WTC11 (cell line): Measurements from ENCODE around the gene ARMC6.

ENCODE experiments used
- ATF1 ChIP-seq: sonication (generic); formaldehyde crosslinking; IDR thresholded peaks from 2 replicates; pipeline ENCODE4 v1.8.1; 2023; ENCODE audit warnings: mild to moderate bottlenecking, moderate library complexity, missing genetic modification reagents
- FOXJ3 ChIP-seq: sonication (generic); formaldehyde crosslinking; IDR thresholded peaks from 2 replicates; pipeline ENCODE4 v1.9.0; 2021; ENCODE audit warnings: missing genetic modification reagents, mild to moderate bottlenecking, borderline replicate concordance
- FOXK1 ChIP-seq: sonication (generic); formaldehyde crosslinking; IDR thresholded peaks from 2 replicates; pipeline ENCODE4 v1.8.0; 2022; ENCODE audit warnings: mild to moderate bottlenecking, moderate library complexity, missing genetic modification reagents
- HMGA2 ChIP-seq: fragments of 250-450 bp; sonication (Bioruptor Pico); IDR thresholded peaks from 2 replicates; pipeline ENCODE4 v1.4.0; 2021; ENCODE audit warnings: mild to moderate bottlenecking, moderate library complexity
- MYBL2 ChIP-seq: sonication (generic); formaldehyde crosslinking; IDR thresholded peaks from 2 replicates; pipeline ENCODE4 v1.8.1; 2023; ENCODE audit warnings: mild to moderate bottlenecking, moderate library complexity, missing genetic modification reagents
- NFYB ChIP-seq: sonication (generic); formaldehyde crosslinking; conservative IDR thresholded peaks from 2 replicates; pipeline ENCODE4 v1.8.0; 2022; ENCODE audit warnings: low read depth, missing genetic modification reagents
- TCF7 ChIP-seq: sonication (generic); formaldehyde crosslinking; IDR thresholded peaks from 2 replicates; pipeline ENCODE4 v1.8.0; 2022; ENCODE audit warnings: mild to moderate bottlenecking, low read depth, missing genetic modification reagents, moderate library complexity
- ZNF138 ChIP-seq: sonication (generic); formaldehyde crosslinking; conservative IDR thresholded peaks from 2 replicates; pipeline ENCODE4 v1.8.1; 2022; ENCODE audit warnings: mild to moderate bottlenecking, moderate library complexity, missing genetic modification reagents
- TF ChIP-seq, protein P1 (sequence below): fragments of 200-600 bp; IDR thresholded peaks from 2 replicates; pipeline ENCODE4 v1.8.0; 2022; ENCODE audit warnings: antibody characterized with exemption
- TF ChIP-seq, protein P2 (sequence below): sonication (generic); formaldehyde crosslinking; IDR thresholded peaks from 2 replicates; pipeline ENCODE4 v1.8.1; 2022; ENCODE audit warnings: missing genetic modification reagents, borderline replicate concordance

DNA sequence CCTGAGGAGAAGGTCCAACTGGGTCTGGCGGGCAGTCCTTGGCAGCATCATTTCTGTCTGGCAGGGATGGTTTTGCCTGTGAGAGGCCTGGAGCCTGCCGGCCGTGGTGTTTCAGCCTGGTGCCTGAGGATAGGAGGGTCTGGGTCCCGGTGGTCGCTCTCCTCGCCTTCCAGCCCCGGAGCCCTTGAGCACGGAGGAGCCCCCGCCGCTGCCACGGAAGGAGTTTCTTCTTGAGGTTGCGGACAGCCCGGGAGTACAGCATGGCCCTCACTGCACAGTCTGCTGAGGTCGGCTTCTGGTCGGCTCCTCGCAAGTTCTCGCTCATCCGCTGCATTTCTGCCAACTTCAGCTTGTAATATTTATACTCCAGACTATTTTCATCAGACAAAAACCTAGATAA is 23.5 kb upstream of the ARMC6 start:
- TF ChIP-seq TCF7 (CRISPR knock-in tag) (no peak), ATF1 (CRISPR knock-in tag) (no peak), HMGA2 (no peak), ZNF138 (no peak), FOXK1 (CRISPR knock-in tag) (no peak), FOXJ3 (CRISPR knock-in tag) (no peak), MYBL2 (CRISPR knock-in tag) (no peak), NFYB (CRISPR knock-in tag) (no peak)
- TF ChIP-seq, protein P1, sequence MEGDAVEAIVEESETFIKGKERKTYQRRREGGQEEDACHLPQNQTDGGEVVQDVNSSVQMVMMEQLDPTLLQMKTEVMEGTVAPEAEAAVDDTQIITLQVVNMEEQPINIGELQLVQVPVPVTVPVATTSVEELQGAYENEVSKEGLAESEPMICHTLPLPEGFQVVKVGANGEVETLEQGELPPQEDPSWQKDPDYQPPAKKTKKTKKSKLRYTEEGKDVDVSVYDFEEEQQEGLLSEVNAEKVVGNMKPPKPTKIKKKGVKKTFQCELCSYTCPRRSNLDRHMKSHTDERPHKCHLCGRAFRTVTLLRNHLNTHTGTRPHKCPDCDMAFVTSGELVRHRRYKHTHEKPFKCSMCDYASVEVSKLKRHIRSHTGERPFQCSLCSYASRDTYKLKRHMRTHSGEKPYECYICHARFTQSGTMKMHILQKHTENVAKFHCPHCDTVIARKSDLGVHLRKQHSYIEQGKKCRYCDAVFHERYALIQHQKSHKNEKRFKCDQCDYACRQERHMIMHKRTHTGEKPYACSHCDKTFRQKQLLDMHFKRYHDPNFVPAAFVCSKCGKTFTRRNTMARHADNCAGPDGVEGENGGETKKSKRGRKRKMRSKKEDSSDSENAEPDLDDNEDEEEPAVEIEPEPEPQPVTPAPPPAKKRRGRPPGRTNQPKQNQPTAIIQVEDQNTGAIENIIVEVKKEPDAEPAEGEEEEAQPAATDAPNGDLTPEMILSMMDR = no peak
- TF ChIP-seq, protein P2, sequence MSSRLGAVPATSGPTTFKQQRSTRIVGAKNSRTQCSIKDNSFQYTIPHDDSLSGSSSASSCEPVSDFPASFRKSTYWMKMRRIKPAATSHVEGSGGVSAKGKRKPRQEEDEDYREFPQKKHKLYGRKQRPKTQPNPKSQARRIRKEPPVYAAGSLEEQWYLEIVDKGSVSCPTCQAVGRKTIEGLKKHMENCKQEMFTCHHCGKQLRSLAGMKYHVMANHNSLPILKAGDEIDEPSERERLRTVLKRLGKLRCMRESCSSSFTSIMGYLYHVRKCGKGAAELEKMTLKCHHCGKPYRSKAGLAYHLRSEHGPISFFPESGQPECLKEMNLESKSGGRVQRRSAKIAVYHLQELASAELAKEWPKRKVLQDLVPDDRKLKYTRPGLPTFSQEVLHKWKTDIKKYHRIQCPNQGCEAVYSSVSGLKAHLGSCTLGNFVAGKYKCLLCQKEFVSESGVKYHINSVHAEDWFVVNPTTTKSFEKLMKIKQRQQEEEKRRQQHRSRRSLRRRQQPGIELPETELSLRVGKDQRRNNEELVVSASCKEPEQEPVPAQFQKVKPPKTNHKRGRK (CRISPR knock-in tag) = no peak
